ENCODE data around the gene NECTIN1.

NECTIN1 gene

DNA sequence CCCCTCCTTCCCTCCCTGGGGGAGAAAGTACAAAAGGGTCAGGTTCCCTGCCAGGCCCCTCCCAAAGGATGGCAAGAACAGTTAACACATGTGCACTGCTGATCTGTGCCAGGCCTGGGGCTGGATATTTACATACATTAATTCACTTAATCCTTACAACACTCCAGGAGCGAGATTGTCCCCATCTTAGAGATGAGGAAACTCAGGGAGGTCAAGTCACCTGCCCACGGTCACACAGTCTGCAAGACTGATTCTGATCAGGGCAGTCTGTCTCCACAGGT is 36.5 kb downstream of the NECTIN1 start:
- DNase-seq (ENCODE audit: low spot score): no peak

DNA sequence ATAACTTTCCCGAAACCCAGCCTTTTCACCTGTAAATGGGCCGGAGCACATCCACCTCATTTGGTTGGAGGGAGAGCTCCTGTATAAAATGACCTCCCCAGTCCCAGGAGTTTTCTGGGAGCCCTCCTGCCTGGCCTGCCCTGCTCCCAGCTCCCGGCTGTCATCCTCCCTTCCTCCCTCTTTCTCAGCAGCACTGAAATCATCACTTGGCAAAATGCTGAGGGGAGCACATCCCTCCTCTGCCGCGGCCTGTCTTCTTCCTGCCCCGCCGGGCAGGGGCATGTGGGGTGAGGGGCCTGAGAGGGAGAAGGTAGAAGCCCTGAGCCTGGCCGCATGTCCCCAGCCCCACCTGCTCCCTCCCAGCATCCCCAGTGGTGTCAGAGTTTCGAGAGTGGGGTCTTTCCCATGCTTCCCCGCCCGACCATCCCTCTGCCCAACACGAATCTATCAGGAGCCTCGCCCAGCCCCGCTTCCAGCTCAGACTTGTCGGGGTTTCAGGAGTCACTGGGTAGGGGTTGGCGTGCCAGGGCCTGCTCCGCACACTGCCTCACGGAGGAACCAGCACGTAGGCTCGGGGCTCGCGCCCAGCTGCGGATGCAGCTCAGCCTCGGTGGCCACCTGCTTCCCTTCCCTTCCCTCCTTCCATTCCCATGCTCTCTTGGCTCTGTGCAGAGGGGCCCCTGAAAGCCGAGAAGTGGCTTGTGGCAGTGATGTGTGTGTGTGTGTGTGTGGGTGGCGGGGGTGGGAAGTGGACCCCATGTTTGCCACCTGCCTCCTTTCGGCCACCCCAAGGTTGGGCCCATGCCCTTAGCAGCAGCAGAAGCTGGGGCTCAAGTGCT is 37.1 kb downstream of the NECTIN1 start:
- no peak for DNase-seq (ENCODE audit: low spot score)

DNA sequence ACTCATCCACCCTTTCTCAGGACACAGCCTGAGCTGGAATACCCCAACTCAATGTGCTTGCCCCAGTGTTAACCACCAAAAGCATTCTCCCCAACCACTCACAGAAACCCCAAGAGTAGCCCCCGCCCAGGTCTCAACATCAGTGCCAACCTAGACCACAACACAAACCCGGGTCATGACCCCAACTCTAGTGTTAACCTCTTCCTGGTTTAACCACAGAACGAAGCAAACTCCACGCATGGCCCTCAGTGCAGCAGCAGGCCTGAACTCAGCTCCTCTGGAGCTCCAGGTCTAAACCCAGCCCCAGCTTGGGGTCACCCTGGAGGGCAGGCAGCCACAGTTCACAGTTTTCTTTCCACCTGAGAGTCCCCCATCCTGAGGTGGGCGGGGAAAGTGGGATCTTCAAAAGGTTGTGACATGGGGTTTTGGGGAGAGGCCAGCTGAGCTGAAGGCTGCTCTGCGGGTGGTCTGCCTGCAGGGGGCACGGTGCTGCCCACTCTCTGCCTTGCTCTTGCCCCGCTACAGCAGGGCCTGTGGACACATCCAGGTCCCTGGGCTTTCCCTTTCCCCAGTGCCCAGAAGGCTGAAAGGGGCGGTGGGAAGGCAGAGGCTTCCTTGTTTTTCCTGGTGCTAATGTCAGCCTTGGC is 37.9 kb downstream of the NECTIN1 start:
- DNase-seq (ENCODE audit: low spot score): no peak

DNA sequence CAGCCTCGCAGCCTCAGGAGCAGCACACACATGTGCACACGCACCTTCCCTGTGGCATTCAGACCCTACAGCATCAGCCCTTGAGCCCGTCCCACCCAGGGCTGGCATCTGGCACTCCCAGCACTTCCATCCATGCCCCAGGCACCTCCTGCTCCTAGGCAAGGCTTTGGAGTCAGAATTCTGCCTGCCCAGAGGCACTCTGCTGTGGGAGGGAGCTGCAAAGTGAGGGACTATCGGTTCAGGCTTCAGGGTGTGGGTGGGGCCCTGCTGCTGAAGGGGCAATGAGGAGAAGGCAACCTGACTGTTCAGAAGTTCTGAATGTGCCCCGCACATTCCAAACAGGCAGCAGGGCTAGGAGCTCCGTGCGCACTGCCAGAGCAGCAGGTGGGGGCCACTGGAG is 39.7 kb downstream of the NECTIN1 start:
- DNase-seq (ENCODE audit: low spot score): no peak

DNA sequence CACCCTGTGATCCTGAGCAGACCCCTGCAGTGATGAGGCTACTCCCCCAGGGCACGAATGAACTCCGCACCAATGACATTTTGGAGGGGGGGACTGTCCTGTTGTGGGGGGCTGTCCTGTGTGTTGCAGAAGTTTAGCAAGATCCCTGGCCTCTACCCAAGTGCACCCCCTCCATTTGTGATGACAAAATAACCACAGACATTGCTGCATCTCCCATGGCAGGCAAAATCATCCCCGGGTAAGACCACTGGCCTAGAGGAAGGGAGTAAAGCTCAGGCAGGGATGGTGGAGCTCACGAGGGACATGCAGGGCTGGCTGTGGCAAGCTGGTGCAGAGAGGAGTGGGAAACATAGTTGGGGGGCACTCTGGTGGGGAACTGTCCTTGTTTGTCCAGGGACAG is 40.6 kb downstream of the NECTIN1 start:
- no peak for DNase-seq (ENCODE audit: low spot score)

DNA sequence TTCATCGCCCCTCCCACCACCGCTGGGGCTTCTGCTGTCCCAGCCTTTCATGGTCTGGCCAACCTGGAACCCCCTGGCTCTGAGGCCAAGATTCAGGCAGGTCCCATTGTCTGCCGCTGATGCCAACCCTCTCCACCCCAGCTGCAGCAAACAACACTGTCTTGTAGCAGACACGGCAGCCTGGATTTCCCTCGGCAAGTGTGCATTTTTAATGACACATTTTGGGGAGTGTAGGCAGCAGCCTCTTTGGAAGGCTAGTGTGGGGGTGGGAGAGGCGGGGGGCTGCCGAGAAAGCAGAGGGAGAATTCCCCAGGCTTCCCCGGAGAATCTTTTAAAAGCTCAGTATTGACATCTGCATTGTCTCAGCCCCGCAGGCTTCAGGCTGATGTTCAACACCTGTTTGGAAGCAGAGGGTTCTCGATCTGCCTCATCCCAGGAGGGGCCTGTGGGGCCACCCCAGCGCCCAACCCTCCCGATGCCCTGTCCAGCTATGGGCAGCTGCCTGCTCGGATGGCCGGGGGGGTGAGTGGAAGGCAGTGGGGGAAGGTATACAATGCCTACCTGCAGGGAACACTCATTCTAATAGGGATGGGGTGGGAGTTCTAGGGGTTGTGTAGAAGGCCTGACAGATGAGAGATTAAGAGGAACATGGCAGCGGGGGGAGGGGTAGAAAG is 41.5 kb downstream of the NECTIN1 start:
- no peak for DNase-seq (ENCODE audit: low spot score)

DNA sequence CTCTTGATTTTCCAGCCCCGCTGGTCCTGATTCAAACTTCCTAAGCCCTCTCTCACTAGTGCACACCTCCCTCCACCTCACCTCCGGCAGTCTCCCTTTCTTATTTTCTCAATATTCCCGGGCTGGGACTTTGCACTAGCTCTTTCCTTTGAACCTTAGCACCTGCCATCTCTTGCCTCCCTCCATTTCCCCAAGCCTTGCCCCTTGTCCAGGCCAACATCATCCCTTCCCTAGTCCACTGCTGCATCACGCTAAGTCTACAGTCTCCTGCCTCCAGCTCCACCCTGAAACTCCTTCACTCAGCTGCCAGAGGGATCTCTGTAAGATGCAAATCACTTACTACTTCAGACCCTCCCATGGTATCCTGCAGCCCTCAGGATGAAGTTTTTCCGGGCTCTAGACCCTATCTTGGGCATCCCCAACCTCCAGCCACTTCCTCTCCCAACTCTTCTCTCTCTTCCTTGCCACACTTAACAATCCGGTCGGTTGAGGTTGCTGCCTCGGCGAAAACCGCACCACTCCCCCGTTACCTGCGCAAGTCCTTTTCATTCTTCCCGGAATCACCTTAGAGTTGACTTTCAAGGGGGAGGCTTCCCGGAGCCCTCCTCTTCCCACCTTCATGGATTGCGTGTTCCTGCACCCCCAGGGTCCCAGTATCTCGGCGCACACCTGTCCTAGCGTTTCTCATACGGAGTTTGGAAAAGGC is 42.7 kb downstream of the NECTIN1 start:
- no peak for DNase-seq (ENCODE audit: low spot score)

DNA sequence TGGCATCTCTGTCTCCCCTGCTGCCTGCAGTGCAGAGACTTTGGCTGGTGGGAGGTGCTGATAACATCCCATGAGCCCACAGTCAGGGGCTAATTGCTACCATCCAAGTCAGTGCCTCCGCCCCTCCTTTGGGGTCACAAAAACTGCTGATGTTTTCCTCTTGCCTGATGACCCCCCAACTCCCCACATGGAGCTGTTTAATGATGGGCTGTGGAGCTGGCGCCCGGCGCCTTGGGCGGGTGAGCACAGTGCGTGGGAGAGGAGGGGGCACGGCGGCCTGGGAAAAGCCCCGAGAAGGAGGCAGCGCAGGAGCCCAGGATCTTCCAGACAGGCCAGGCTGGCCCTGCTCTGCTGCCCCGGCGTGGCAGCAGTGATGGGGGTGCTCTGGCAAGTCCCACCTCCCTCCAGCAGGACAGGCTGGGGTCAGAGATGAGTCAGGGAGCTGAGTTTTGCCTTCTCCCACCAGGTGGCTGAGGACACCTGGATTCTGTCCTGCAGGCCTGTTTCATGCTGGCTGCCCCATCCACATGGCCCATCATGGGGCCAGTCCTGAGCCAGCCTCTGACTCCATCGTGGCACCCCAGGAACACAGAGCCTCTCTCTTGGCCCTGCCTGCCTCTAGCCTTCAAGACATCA is 43.8 kb downstream of the NECTIN1 start:
- no peak for DNase-seq (ENCODE audit: low spot score)

DNA sequence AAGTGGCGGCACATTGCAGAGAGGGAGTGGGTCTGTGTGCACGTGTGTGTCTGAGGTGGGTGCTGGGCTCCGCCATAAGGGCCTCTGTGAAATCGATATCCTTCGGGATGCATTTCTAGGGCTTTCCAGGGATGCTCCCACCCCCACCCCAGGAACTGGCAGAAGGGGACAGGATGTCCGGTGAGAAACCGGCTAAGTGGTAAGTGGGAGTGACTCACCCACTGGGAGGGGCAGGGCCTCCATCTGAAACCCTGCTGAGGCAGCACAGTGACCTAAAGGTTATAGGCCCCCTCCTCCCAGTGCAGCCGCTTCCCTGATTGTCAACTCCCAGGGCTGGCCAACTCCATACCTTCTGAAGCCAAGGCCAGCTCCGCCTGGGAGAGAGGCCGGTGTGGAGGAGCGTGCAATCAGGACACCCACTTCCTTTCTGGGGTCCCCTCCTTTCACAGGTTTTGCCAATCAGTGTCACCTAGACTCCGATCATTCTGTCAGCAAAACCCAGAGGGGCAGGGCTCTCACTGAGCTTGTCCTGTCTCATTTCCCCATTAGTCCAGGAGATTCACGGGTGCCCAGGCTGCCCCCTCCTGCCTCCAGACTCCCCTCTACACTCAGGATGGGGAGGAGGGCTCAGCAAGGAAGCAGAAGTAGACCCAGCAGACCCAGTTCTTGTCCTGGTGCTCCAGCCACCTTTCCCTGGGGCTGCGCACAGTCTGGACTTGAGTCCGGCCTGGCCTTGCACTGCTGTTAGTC is 44.5 kb downstream of the NECTIN1 start:
- no peak for DNase-seq (ENCODE audit: low spot score)

DNA sequence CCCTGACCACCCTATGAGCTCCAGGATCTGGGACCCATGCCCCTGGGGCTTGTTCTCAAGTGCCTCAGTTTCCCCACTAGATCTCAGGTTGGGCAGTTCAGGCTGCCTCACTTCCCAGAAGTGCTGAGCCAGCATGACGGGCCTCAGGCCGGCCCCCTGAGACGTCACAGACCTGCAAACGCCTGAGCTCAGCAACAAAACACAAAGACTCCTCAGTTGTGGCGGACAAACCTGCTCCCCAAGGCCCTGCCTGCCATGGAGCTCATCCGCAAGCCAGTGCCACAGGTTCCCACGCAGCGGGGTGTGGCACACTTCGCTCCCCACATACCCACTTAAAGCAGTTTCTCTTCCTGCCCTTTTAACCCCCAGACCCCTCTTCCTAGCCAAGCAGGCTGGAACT is 45.2 kb downstream of the NECTIN1 start:
- DNase-seq (ENCODE audit: low spot score): no peak

DNA sequence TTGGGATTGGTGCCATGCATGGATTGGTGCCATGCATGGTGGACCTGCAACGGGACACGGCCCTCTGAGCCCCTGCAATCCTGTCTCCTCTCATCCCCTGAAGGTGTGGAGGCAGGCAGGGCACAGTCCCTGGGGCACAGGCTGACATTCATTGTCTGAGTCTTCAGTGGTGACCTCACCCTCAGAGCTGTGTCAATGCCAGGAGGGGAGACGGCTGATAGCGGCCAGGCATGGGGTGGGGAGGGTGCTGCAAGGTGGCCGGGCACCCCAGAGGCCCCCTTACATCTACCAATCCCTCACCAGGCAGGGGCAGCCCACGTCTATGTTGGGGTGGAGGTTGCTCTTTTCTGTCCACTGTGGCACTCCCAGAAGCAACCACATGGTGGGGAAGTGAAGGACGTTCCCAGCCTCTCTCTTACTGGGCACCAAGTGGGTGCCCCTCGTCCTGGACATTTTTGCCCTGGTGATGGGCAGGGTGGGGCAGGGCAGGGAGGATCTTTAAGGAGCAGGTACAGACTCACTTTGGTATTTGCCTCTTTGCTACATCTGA is 47.6 kb downstream of the NECTIN1 start:
- no peak for DNase-seq (ENCODE audit: low spot score)

DNA sequence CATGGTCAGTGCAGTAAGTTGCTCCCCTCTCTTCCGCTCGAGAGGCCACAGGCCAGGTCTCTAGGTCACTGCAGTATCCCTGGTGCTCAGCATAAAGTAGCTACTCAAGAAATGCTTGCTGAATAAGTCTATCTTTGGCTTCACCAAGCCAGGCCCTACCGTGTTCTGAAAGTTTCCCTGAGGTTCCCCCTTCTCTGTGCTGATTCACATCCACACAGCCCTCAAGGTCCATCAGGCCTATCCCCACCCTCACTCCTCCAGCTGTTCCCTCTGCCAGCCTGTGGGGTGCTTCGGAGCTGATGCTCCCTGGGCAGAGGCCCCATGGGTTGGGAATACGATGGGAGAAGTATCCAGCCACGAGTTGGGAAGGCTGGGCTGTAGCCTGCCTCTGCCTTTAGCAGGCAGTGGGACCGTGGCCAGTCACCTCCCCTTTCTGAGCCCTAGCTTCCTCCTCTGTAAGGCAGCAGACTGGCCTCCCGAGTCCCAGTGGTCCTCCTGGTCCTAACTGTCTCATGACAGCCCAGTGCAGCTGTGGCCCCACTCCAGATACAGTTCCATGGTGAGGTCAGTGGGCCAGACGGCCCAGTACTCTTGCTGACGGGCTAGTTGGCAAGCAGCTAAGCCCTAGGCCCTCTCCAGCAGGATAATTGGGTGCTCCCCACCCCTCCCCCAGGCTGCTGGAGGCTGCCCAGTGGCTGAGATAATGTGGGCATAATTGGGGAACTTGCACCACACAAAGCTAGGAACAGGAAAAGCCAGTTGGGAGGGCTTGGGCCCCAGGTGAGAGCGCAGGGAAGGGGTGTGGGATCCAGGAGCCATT is 48.2 kb downstream of the NECTIN1 start:
- DNase-seq (ENCODE audit: low spot score): no peak

DNA sequence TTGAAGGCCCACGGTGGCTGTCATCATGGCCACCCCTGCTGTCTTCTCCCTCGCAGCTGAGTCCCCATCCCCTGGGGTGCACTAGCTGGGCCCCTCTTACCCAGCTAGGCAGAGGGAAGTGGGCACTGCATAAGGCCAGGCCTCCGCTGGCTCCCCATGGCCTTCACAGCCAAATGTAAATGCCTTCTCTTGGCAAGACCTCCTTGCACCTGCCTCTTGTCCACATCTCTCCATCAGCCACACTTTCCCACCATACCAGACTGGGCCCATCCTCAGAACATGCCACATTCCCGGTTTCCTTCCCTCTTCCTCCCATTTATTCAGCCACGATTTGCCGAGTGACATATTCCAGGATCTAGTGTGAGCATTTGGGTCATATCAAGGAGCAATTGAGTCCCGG is 49.7 kb downstream of the NECTIN1 start:
- DNase-seq (ENCODE audit: low spot score): no peak

DNA sequence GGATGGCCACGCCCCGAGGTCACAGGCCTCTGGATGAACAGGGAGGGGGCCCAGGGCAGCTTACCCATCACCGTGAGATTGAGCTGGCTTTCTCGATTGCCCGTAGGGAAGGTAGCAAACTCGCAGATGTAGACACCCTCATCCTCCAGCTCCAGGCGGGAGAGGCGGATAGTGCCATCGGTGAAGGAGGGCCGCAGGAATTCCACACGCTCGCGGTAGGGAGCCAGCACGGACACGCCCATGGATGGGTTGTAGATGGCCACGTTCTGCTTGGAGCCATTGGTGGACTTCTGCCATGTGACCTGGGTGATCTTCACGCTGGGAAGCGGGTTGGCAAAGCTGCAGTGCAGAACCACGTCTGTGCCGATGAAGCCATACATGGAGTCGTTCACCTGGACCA is 50.6 kb downstream of the NECTIN1 start:
- DNase-seq (ENCODE audit: low spot score): no peak

DNA sequence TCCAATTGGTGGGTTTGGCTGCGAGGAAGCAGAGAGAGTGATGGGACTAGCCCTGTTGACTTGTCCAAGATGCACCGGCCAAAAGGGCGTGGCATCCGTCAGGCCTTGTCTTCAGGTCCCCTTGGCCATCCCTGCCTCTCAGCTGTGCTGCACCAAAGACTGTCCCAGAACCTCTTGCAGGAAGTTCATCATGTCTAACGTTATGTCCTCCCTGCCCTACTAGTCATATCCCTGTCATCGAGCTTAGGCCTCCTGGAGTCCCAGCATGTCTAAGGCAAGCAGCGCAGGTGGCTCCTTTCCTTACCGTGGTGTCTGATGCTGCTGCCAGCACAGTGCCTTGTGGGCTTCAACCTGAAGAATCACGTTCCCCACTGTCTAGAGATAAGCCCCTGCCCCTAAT is 51.2 kb downstream of the NECTIN1 start:
- no peak for DNase-seq (ENCODE audit: low spot score)

DNA sequence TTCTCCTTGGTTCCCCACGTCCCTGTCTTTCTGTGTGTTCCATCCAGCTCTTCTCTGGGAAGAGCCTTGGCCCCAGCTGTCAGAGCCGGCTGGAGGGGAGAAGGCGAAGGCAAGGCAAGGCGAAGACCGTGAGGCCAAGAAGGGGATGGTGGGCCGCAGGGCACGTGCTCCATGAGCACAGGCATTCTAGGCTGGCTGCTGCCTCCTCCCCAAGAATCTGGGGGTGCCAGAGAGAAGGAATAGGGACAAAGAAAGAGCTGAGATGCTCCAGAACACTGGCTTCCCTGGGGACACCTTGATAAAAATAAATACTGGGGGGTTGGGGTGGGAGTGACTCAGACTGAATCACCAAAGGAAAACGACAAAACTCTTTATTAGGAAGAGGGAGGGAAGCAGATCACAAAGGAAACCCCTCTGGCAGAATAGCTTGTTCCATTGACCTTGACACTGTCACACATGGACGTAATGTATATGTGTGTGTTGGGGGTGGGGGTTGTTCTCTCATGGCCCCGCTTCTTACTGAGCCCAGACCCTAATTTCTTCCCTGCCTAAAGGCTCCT is 52.5 kb downstream of the NECTIN1 start:
- no peak for DNase-seq (ENCODE audit: low spot score)

DNA sequence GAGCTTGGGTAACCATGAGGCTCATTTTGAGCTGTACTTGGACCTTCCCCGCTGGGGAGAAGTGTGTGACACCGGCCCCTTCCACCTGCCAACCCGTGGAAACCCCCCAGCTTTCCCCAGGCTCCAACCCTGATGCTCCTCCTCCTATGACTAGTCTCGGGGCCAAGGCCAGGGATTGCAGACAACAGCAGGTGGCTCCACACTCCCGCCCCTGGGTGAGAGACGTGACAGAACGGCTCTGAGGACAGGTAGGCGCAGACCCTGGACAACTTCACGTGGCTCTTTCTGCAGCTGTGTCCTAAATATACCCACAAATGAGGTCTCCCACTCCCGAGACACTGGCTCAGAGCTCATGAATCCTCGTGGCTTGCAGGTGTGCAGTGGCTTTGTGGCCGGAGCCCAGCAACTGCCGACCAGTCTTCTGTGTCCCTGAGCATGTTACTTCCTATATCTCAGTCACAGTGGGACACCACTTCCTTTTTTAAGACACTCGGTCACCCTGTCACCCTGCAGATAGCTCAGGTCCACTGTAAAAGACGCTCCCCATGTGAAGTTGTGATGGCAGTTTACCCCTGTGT is 55.2 kb downstream of the NECTIN1 start:
- no peak for DNase-seq (ENCODE audit: low spot score)

DNA sequence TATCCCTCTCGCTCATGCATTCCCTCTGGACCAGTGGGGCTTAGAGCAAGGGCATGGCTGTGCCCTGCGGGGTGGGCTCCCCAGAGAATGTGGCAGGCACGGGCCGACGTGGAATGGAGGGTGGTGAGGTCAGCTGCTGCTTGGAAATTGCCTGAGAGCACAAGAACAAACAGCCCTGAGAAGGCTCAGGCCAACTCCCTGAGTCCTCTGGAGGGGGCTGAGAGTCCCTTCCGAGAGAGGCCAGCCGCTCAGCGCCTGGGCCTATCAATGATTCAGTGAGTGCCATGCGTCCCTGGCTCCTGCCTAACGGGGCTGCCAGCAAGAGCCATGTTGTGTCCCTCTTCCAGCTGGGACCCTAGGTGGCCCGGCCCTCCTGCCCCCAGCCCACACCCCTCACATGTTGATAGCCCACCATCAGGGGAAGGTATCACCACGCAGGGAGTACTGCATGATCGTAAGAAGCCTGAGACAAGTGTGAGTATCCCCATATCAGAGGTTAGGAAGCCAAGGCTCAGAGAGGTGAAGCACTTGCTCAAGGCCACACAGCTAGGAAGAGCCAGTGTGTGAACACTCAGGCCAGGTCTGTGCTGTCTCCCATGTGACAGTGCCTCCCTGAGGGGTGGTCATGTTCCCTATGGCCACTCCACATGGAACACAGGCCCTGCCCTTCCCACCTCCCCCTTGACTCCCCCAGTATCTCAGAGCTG is 55.8 kb downstream of the NECTIN1 start:
- no peak for DNase-seq (ENCODE audit: low spot score)

DNA sequence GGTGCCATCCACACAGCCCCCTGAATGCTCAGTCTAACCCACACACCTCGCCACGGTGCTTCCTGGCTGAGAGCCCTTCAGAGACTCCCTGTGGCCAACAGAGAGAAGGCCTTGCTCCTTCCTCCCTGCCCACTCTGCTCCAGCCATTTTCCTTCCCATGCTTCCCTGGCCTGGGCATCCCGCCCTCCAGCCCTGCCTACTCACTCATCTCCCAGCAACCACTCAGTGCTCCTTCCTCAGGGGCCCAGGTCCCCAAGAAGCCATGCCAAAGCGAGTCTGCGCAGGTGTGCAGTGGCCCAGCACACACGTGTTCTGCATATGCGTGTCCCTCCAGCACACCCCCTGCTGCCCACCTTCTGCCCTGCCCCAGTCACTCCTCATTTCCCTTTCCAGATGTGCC is 56.4 kb downstream of the NECTIN1 start:
- no peak for DNase-seq (ENCODE audit: low spot score)
